Subcutaneous adipose tissue (tissue), 4 donors: ENCODE data around the gene GRIA3. TPM values are rescaled to one million over a fixed set of nuclear protein-coding genes. Genes with fewer than 3 reads are reported as not detected.

Experiments
- total RNA-seq, 4 donors: library from RNA; depleted of rRNA; stranded (reverse); fragments of >200 nt; gene quantifications; one replicate each; pipeline ENCODE4 v1.1.0, GENCODE V29; 2016
- TF ChIP-seq, protein P1 (sequence below): fragments of 450-650 bp; IDR thresholded peaks from one replicate; pipeline ENCODE4 v1.5.1; 2016; ENCODE audit warnings: low read depth, mild to moderate bottlenecking, control low read depth, antibody characterized with exemption, moderate library complexity

The GRIA3 gene
- total RNA-seq, 4 donors from 2014 or later = 0.19 to 1.9 (median 1.2) TPM

DNA sequence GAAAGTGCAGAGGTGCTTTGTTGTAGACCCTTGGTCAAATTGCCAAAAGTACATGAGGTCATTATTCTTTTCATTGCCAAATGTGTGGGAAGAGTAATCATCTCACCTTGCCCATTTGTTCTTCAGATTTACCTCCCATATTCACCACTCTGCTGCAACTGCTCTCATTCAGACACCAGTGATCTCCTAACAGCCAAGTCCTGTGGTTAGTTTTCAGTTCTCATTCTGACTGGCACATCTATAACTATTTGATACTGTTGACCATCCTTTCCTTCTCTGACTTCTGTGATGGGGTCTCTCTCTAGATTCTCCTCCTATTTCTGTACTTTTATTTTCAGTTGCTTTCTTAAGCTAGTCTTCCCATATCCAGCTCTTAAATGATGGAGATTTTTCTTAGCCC is 39.8 kb downstream of the GRIA3 start:
- TF ChIP-seq, protein P1, sequence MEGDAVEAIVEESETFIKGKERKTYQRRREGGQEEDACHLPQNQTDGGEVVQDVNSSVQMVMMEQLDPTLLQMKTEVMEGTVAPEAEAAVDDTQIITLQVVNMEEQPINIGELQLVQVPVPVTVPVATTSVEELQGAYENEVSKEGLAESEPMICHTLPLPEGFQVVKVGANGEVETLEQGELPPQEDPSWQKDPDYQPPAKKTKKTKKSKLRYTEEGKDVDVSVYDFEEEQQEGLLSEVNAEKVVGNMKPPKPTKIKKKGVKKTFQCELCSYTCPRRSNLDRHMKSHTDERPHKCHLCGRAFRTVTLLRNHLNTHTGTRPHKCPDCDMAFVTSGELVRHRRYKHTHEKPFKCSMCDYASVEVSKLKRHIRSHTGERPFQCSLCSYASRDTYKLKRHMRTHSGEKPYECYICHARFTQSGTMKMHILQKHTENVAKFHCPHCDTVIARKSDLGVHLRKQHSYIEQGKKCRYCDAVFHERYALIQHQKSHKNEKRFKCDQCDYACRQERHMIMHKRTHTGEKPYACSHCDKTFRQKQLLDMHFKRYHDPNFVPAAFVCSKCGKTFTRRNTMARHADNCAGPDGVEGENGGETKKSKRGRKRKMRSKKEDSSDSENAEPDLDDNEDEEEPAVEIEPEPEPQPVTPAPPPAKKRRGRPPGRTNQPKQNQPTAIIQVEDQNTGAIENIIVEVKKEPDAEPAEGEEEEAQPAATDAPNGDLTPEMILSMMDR = no peak

DNA sequence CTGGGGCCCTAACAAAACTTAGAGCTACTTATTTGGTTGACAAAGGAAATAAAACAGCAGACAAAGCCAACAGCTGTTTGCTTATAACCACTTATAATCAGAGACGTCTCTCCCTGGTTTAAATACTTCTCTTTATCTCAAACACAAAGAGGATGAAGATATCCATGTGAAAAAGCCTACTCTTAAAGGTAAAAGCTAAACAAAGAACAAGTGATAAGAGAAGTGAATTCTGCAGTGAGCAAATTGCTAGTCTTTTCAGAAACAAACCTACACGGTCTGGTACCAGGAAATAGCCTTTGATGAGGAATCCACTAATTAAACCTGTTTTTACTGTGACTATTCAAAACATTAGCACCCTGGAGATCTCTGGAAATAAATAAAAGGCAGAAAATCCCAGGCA is 46.7 kb downstream of the GRIA3 start:
- TF ChIP-seq, protein P1 = no peak

DNA sequence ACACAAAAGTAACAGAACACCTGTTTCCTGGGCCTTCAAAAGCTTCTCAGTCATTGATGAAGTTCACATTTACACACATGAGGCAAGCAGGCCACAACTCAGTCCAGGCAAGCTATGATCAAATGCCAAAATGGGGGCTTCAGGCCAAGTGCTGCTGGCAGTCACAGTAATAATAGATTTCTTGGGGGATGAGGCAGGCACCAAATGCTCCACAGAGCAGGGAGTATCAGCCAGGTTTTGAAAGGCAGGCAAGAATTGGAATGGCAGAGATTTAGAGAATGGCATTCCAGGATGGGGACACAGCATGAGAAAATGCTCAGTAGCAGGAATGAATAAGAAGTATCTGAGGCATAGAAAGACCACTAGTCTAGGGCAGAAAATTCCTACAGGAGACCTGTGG is 52.8 kb downstream of the GRIA3 start:
- TF ChIP-seq, protein P1 = no peak

DNA sequence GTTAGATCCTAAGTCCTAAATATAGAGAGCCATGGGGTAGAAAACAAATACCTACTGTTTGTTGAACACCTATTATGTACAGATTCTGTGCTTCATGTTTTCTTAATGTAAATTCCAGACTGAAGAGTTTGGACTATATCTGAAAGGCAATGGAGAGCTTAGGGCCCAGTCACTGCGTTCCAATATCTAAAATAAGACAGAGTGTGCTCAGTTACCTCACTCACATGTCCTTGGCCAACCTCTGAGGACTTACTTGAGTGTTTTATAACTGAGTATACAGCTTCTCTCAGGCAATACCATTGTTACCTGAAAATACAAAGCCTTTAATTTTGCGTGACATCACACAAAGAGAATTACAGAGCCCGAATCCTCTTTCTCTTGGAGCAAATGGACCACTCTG is 53.2 kb downstream of the GRIA3 start:
- TF ChIP-seq, protein P1 = no peak

DNA sequence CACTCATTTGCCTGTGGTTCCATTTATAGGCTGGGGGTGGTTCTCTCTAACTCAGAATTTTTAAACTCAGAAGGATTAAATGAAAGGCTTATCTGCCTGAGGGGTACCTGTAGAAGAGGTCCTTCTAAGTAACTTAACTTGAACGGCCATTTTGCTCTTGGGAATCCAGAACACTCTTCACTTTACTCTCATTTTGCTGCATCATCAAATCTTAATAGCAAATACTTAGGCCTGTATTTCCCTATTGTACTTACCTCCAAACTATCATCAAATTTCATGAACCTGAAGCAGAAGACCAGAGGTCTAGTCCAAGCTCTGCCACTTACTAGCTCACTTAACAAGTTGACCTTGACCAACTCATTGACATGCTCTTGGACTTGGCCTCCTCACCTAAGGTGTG is 70.4 kb downstream of the GRIA3 start:
- TF ChIP-seq, protein P1 = no peak

DNA sequence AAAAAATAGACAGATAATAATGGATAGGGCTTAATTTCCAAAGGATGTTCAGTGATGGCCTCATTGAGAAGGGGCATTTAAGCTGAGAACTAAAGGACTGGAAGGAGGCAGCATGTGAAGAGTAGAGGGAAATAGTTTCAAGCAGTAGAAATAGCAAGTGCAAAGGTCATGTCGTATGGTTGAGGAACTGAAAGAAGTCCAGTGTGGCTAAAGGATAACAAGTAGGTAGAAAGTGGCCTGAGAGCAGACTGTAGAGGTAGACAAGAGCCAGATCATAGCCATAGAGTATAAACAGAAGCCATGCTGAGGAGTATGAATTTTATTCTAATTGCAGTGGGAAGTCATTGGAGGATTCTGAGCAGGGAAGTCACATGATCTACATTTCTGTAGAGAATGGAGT is 72.3 kb downstream of the GRIA3 start:
- TF ChIP-seq, protein P1 = no peak

DNA sequence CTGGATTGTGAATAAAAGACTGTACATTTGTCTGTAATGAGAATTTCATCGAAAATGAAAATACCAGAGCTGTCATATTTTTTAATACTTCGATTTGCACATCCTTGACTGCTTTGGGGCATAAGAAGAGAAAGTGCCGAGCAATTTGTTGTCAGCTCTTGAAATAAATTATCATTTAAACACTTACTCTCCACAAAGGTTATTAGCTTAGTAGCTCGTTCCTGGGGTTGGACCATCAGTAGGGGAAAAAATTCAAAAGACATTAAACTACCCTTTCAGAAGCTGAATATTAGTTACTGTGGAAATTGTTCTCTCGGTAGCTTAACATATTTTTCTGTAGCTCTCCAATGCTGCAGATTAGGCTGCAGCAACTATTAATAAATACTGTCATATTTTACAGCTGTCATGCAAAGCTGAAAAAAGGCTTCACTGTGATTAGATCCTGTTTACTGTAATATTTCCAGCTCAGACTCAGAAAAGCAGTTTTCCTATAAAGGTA is 76.9 kb downstream of the GRIA3 start:
- TF ChIP-seq, protein P1 = no peak
